Suprapubic skin (tissue), 4 donors: Measurements from ENCODE around the gene PHACTR1.

Experiments used
- EP300 ChIP-seq: sonication (generic); formaldehyde crosslinking; IDR thresholded peaks from one replicate; pipeline ENCODE4 v1.6.1; 2017; ENCODE audit warnings: antibody characterized with exemption
- POLR2A ChIP-seq, 2 donors: fragments of 450-650 bp; IDR thresholded peaks; one replicate each; pipeline ENCODE4 v1.6.1; 2017; ENCODE audit warnings: antibody characterized with exemption in 2 of 2, mild to moderate bottlenecking in 2 of 2, moderate library complexity in 2 of 2
- POLR2AphosphoS5 ChIP-seq, 3 donors: sonication (generic); formaldehyde crosslinking; IDR thresholded peaks; one replicate each; pipeline ENCODE4 v1.6.1; 2017; ENCODE audit warnings: antibody characterized with exemption in 3 of 3
- TF ChIP-seq, protein P1 (sequence below), 2 donors: fragments of 200-600 bp in 1 of 2; fragments of 450-650 bp in 1 of 2; sonication (generic) in 1 of 2; IDR thresholded peaks; one replicate each; pipeline ENCODE4 v1.5.1; 2016 to 2019; ENCODE audit warnings: antibody characterized with exemption in 2 of 2, mild to moderate bottlenecking in 1 of 2, moderate library complexity in 1 of 2

- TF ChIP-seq, protein P1, sequence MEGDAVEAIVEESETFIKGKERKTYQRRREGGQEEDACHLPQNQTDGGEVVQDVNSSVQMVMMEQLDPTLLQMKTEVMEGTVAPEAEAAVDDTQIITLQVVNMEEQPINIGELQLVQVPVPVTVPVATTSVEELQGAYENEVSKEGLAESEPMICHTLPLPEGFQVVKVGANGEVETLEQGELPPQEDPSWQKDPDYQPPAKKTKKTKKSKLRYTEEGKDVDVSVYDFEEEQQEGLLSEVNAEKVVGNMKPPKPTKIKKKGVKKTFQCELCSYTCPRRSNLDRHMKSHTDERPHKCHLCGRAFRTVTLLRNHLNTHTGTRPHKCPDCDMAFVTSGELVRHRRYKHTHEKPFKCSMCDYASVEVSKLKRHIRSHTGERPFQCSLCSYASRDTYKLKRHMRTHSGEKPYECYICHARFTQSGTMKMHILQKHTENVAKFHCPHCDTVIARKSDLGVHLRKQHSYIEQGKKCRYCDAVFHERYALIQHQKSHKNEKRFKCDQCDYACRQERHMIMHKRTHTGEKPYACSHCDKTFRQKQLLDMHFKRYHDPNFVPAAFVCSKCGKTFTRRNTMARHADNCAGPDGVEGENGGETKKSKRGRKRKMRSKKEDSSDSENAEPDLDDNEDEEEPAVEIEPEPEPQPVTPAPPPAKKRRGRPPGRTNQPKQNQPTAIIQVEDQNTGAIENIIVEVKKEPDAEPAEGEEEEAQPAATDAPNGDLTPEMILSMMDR (IDR thresholded peaks at IDR 0.05): no peak
- TF ChIP-seq POLR2A (IDR thresholded peaks at IDR 0.05) (no peak), POLR2AphosphoS5 (IDR thresholded peaks at IDR 0.05) (no peak), EP300 (no peak)
Observed at GRCh38 chr6:13305288-13305687, 588.7 kb downstream of the PHACTR1 start.
